ENCODE measurements around the gene NCKAP1. TPM values are rescaled to one million over a fixed set of nuclear protein-coding genes. Genes with fewer than 3 reads are reported as not detected.
A peak's percentile ranks its signal among the peaks of the same experiment; 100 is the strongest.

Gene NCKAP1
- total RNA-seq, 2 donors from 2014 or later = 81.7 to 116 TPM

- TF ChIP-seq POLR2A (IDR thresholded peaks at IDR 0.05) = no peak
- no peak for TF ChIP-seq CTCF (IDR thresholded peaks at IDR 0.05)
- no peak for TF ChIP-seq POLR2AphosphoS5 (IDR thresholded peaks at IDR 0.05)
- Histone ChIP-seq H3K4me1 (replicated peaks) (peaks cover 9% of the 10 kb centered on the region), H3K9me3 (no peaks in the 10 kb centered on the region)
Measured at GRCh38 chr2:183027443-183027842, 10.8 kb downstream of the NCKAP1 start.

GRCh38 chr2:183026424-183026823, 11.8 kb downstream of the NCKAP1 start:
- H3K4me1 ChIP-seq (replicated peaks) = peaks cover under 1% of the 10 kb centered on the region
- no peaks in the 10 kb centered on the region for H3K27me3 ChIP-seq (replicated peaks; ENCODE audit: insufficient read depth)
- no peak overlapping the region for H3K27ac ChIP-seq
- H3K4me3 ChIP-seq = no peak overlapping the region
- no peak for DNase-seq (ENCODE audit: low spot score)
- H3K9me3 ChIP-seq = no peaks in the 10 kb centered on the region
- intact Hi-C loops (cut with DNase I) = no loop called here
- WGBS = 95% methylated on average over 2 of the region's 2 CpGs
- TF ChIP-seq CTCF (IDR thresholded peaks at IDR 0.05) (no peak), POLR2AphosphoS5 (IDR thresholded peaks at IDR 0.05) (no peak), POLR2A (IDR thresholded peaks at IDR 0.05) (no peak)
- H3K36me3 ChIP-seq = no peaks in the 10 kb centered on the region

More at GRCh38 chr2:183027443-183027842, 10.8 kb downstream of the NCKAP1 start:
- no peak for DNase-seq (ENCODE audit: low spot score)
- H3K27me3 ChIP-seq (replicated peaks; ENCODE audit: insufficient read depth) = no peaks in the 10 kb centered on the region
- intact Hi-C loops (cut with DNase I) = no loop called here
- no peak overlapping the region for H3K27ac ChIP-seq
- WGBS = 95% methylated on average over 1 of the region's 1 CpG
- no peaks in the 10 kb centered on the region for H3K36me3 ChIP-seq
- no peak overlapping the region for H3K4me3 ChIP-seq

GRCh38 chr2:183025993-183026392, 12.3 kb downstream of the NCKAP1 start:
- Histone ChIP-seq H3K9me3 (no peaks in the 10 kb centered on the region), H3K4me1 (replicated peaks) (no peaks in the 10 kb centered on the region), H3K4me3 (no peak overlapping the region), H3K27me3 (replicated peaks; ENCODE audit: insufficient read depth) (no peaks in the 10 kb centered on the region), H3K36me3 (no peaks in the 10 kb centered on the region), H3K27ac (no peak overlapping the region)
- intact Hi-C loops (cut with DNase I) = no loop called here
- no peak for TF ChIP-seq POLR2A (IDR thresholded peaks at IDR 0.05)
- TF ChIP-seq POLR2AphosphoS5 (IDR thresholded peaks at IDR 0.05) = no peak
- TF ChIP-seq CTCF (IDR thresholded peaks at IDR 0.05) = no peak
- no peak for DNase-seq (ENCODE audit: low spot score)
- WGBS = 81% methylated on average over 3 of the region's 3 CpGs

GRCh38 chr2:183024339-183025095, 13.7 kb downstream of the NCKAP1 start:
- Histone ChIP-seq H3K4me1 (replicated peaks) (no peaks in the 10 kb centered on the region), H3K27me3 (replicated peaks; ENCODE audit: insufficient read depth) (no peaks in the 10 kb centered on the region), H3K27ac (no peak overlapping the region), H3K36me3 (no peaks in the 10 kb centered on the region), H3K4me3 (no peak overlapping the region), H3K9me3 (no peaks in the 10 kb centered on the region)
- WGBS = 15% methylated on average over 8 of the region's 8 CpGs
- DNase-seq (ENCODE audit: low spot score) = no peak
- intact Hi-C loops (cut with DNase I) = no loop called here
- TF ChIP-seq CTCF (IDR thresholded peaks at IDR 0.05) (no peak), POLR2AphosphoS5 (IDR thresholded peaks at IDR 0.05) (peak; percentile 64)

GRCh38 chr2:183022711-183023110, 15.5 kb downstream of the NCKAP1 start:
- WGBS = 95% methylated on average over 3 of the region's 3 CpGs
- H3K27me3 ChIP-seq (replicated peaks; ENCODE audit: insufficient read depth) = no peaks in the 10 kb centered on the region
- H3K9me3 ChIP-seq = no peaks in the 10 kb centered on the region
- no peaks in the 10 kb centered on the region for H3K36me3 ChIP-seq
- no peaks in the 10 kb centered on the region for H3K4me1 ChIP-seq (replicated peaks)
- H3K4me3 ChIP-seq = no peak overlapping the region
- TF ChIP-seq POLR2A (IDR thresholded peaks at IDR 0.05) (no peak), POLR2AphosphoS5 (IDR thresholded peaks at IDR 0.05) (no peak), CTCF (IDR thresholded peaks at IDR 0.05) (no peak)
- no peak for DNase-seq (ENCODE audit: low spot score)
- intact Hi-C loops (cut with DNase I) = no loop called here
- no peak overlapping the region for H3K27ac ChIP-seq
